Measurements from ENCODE around the gene ZNF525. TPM values are rescaled to one million over a fixed set of nuclear protein-coding genes. Genes with fewer than 3 reads are reported as not detected.
A peak's percentile ranks its signal among the peaks of the same experiment; 100 is the strongest.
"Not testable (repeated sequence)": the region's sequence is repeated elsewhere in the genome, so short reads cannot be mapped to it uniquely, and the experiment has no call there.

The ZNF525 gene
- total RNA-seq, 1 experiment from 2014 or later: 11.3 TPM

GRCh38 chr19:53388168-53388567, 22.7 kb downstream of the ZNF525 start:
- DNase-seq: no peak
- Histone ChIP-seq H3K27me3 (ENCODE audit: control insufficient read depth, insufficient read depth, low read length) (no peaks in the 10 kb centered on the region), H3K4me3 (ENCODE audit: insufficient read depth, low read depth, low read length) (no peak overlapping the region), H3K36me3 (replicated peaks; ENCODE audit: control insufficient read depth, insufficient read depth, low read length) (peaks cover 10% of the 10 kb centered on the region)

GRCh38 chr19:53388904-53389303, 23.4 kb downstream of the ZNF525 start:
- DNase-seq: no peak
- Histone ChIP-seq H3K36me3 (replicated peaks; ENCODE audit: control insufficient read depth, insufficient read depth, low read length) (peaks cover 9% of the 10 kb centered on the region), H3K4me3 (ENCODE audit: insufficient read depth, low read depth, low read length) (no peak overlapping the region), H3K27me3 (ENCODE audit: control insufficient read depth, insufficient read depth, low read length) (no peaks in the 10 kb centered on the region)

GRCh38 chr19:53389571-53389970, 24.1 kb downstream of the ZNF525 start:
- H3K4me3 ChIP-seq (ENCODE audit: insufficient read depth, low read depth, low read length): peak overlapping the region; percentile 14; the same call in 1 of the 2 replicates
- DNase-seq: no peak
- no peaks in the 10 kb centered on the region for H3K27me3 ChIP-seq (ENCODE audit: control insufficient read depth, insufficient read depth, low read length)

GRCh38 chr19:53389978-53390377, 24.5 kb downstream of the ZNF525 start:
- Histone ChIP-seq H3K36me3 (replicated peaks; ENCODE audit: control insufficient read depth, insufficient read depth, low read length) (peaks cover 9% of the 10 kb centered on the region), H3K4me3 (ENCODE audit: insufficient read depth, low read depth, low read length) (peak overlapping the region; percentile 14; the same call in 1 of the 2 replicates), H3K27me3 (ENCODE audit: control insufficient read depth, insufficient read depth, low read length) (no peaks in the 10 kb centered on the region)
- peak; percentile 89 for DNase-seq

More at GRCh38 chr19:53389571-53389970, 24.1 kb downstream of the ZNF525 start:
- H3K36me3 ChIP-seq (replicated peaks; ENCODE audit: control insufficient read depth, insufficient read depth, low read length): peaks cover 9% of the 10 kb centered on the region

- Histone ChIP-seq H3K27me3 (ENCODE audit: control insufficient read depth, insufficient read depth, low read length) (no peaks in the 10 kb centered on the region), H3K36me3 (replicated peaks; ENCODE audit: control insufficient read depth, insufficient read depth, low read length) (peaks cover 1% of the 10 kb centered on the region; the same call in 1 of the 2 replicates), H3K4me3 (ENCODE audit: insufficient read depth, low read depth, low read length) (peak overlapping the region; percentile 36)
- DNase-seq: peak; percentile 65
These were observed 29.0 kb downstream of the ZNF525 start for GRCh38 chr19:53394522-53394973.

- Histone ChIP-seq H3K36me3 (replicated peaks; ENCODE audit: control insufficient read depth, insufficient read depth, low read length) (peaks cover 2% of the 10 kb centered on the region), H3K27me3 (ENCODE audit: control insufficient read depth, insufficient read depth, low read length) (no peaks in the 10 kb centered on the region), H3K4me3 (ENCODE audit: insufficient read depth, low read depth, low read length) (peak within 1 kb of the TSS; percentile 78)
- peak; percentile 97 for DNase-seq
These were observed 29.7 kb downstream of the ZNF525 start, which contains the start of gene ZNF765 for GRCh38 chr19:53394974-53395839. Gene ZNF765 (plus strand): TSS chr19:53395149. CDS start chr19:53398016, 2,867 bp downstream.

GRCh38 chr19:53395840-53396524, 30.5 kb downstream of the ZNF525 start:
- DNase-seq; H3K27me3 ChIP-seq (ENCODE audit: control insufficient read depth, insufficient read depth, low read length); H3K36me3 ChIP-seq (replicated peaks; ENCODE audit: control insufficient read depth, insufficient read depth, low read length): not testable (repeated sequence)
- peak overlapping the region; percentile 78 for H3K4me3 ChIP-seq (ENCODE audit: insufficient read depth, low read depth, low read length)

GRCh38 chr19:53396525-53396868, 31.0 kb downstream of the ZNF525 start:
- Histone ChIP-seq H3K36me3 (replicated peaks; ENCODE audit: control insufficient read depth, insufficient read depth, low read length) (peaks cover 5% of the 10 kb centered on the region), H3K4me3 (ENCODE audit: insufficient read depth, low read depth, low read length) (no peak overlapping the region), H3K27me3 (ENCODE audit: control insufficient read depth, insufficient read depth, low read length) (no peaks in the 10 kb centered on the region)
- DNase-seq: no peak

- H3K36me3 ChIP-seq (replicated peaks; ENCODE audit: control insufficient read depth, insufficient read depth, low read length): peaks cover 11% of the 10 kb centered on the region
- DNase-seq; H3K27me3 ChIP-seq (ENCODE audit: control insufficient read depth, insufficient read depth, low read length); H3K4me3 ChIP-seq (ENCODE audit: insufficient read depth, low read depth, low read length): not testable (repeated sequence)
These were observed 32.4 kb downstream of the ZNF525 start for GRCh38 chr19:53397918-53398317.

GRCh38 chr19:53409505-53410204, 44.1 kb downstream of the ZNF525 start:
- H3K27me3 ChIP-seq (ENCODE audit: control insufficient read depth, insufficient read depth, low read length): no peaks in the 10 kb centered on the region
- H3K36me3 ChIP-seq (replicated peaks; ENCODE audit: control insufficient read depth, insufficient read depth, low read length): peaks cover 18% of the 10 kb centered on the region
- H3K4me3 ChIP-seq (ENCODE audit: insufficient read depth, low read depth, low read length): no peak overlapping the region
- DNase-seq: no peak

- H3K27me3 ChIP-seq (ENCODE audit: control insufficient read depth, insufficient read depth, low read length); H3K4me3 ChIP-seq (ENCODE audit: insufficient read depth, low read depth, low read length); H3K36me3 ChIP-seq (replicated peaks; ENCODE audit: control insufficient read depth, insufficient read depth, low read length); DNase-seq: not testable (repeated sequence)
These were observed 55.2 kb downstream of the ZNF525 start for GRCh38 chr19:53420520-53421315.

- DNase-seq: no peak
- H3K27me3 ChIP-seq (ENCODE audit: control insufficient read depth, insufficient read depth, low read length): no peaks in the 10 kb centered on the region
- no peaks in the 10 kb centered on the region for H3K36me3 ChIP-seq (replicated peaks; ENCODE audit: control insufficient read depth, insufficient read depth, low read length)
- H3K4me3 ChIP-seq (ENCODE audit: insufficient read depth, low read depth, low read length): no peak overlapping the region
These were observed 57.0 kb downstream of the ZNF525 start for GRCh38 chr19:53422551-53422950.

- not testable (repeated sequence) for H3K27me3 ChIP-seq (ENCODE audit: control insufficient read depth, insufficient read depth, low read length); H3K4me3 ChIP-seq (ENCODE audit: insufficient read depth, low read depth, low read length); H3K36me3 ChIP-seq (replicated peaks; ENCODE audit: control insufficient read depth, insufficient read depth, low read length); DNase-seq
These were observed 57.6 kb downstream of the ZNF525 start for GRCh38 chr19:53423074-53423473.

- not testable (repeated sequence) for DNase-seq; H3K27me3 ChIP-seq (ENCODE audit: control insufficient read depth, insufficient read depth, low read length); H3K4me3 ChIP-seq (ENCODE audit: insufficient read depth, low read depth, low read length); H3K36me3 ChIP-seq (replicated peaks; ENCODE audit: control insufficient read depth, insufficient read depth, low read length)
These were observed 58.2 kb downstream of the ZNF525 start for GRCh38 chr19:53423680-53424079.
